Epithelial cell of proximal tubule (primary cell): ENCODE data around the gene ETV7. TPM values are rescaled to one million over a fixed set of nuclear protein-coding genes. Genes with fewer than 3 reads are reported as not detected.

ENCODE experiments used
- DNase-seq: peaks from one replicate; pipeline ENCODE4 v3.0.0-alpha.2; 2011; ENCODE audit warnings: low read depth
- H3K4me3 ChIP-seq: 2 replicates; pipeline ENCODE4 v1.5.1; 2011; ENCODE audit warnings: low read depth, mild to moderate bottlenecking, low read length
- CTCF ChIP-seq: conservative IDR thresholded peaks from 2 replicates; pipeline ENCODE4 v1.5.1; 2012; ENCODE audit warnings: low read depth, mild to moderate bottlenecking, low read length
- total RNA-seq: library from RNA; depleted of rRNA; stranded (reverse); fragments of >200 nt; gene quantifications from 2 replicates; pipeline ENCODE4 v1.2.3, GENCODE V29; 2015

ETV7 gene
- total RNA-seq, 1 donor from 2014 or later = 3.2 TPM

- no peak for TF ChIP-seq CTCF
- H3K4me3 ChIP-seq = no peak overlapping the region
- peak; percentile 19 for DNase-seq
Measured at GRCh38 chr6:36358226-36358915, 29.1 kb downstream of the ETV7 start.

GRCh38 chr6:36357872-36358225, 29.6 kb downstream of the ETV7 start:
- H3K4me3 ChIP-seq = no peak overlapping the region
- TF ChIP-seq CTCF = no peak
- no peak for DNase-seq

- no peak for TF ChIP-seq CTCF
- H3K4me3 ChIP-seq = no peak overlapping the region
- DNase-seq = no peak
Measured at GRCh38 chr6:36355819-36356218, 31.6 kb downstream of the ETV7 start.

GRCh38 chr6:36353411-36353915, 34.0 kb downstream of the ETV7 start:
- TF ChIP-seq CTCF = no peak
- no peak for DNase-seq
- no peak overlapping the region for H3K4me3 ChIP-seq

GRCh38 chr6:36352477-36353157, 34.9 kb downstream of the ETV7 start:
- DNase-seq = no peak
- no peak overlapping the region for H3K4me3 ChIP-seq
- TF ChIP-seq CTCF = no peak

- no peak for TF ChIP-seq CTCF
- DNase-seq = no peak
- H3K4me3 ChIP-seq = no peak overlapping the region
Measured at GRCh38 chr6:36350681-36351571, 36.5 kb downstream of the ETV7 start.
